KMS-11 (cell line): ENCODE measurements around the gene ARMC5.

Experiments
- H2AFZ ChIP-seq: fragments of 200-600 bp; sonication (generic); 2 replicates; pipeline ENCODE4 v1.6.1; 2016; ENCODE audit warnings: antibody characterized with exemption, mixed run types, low read depth
- H3K27ac ChIP-seq: fragments of 200-600 bp; sonication (generic); 2 replicates; pipeline ENCODE4 v1.6.1; 2016; ENCODE audit warnings: mild to moderate bottlenecking, mixed run types
- H3K27me3 ChIP-seq: fragments of 200-600 bp; sonication (generic); 2 replicates; pipeline ENCODE4 v1.6.1; 2017; ENCODE audit warnings: mild to moderate bottlenecking, low read depth, mixed run types, moderate library complexity; ENCODE audit not compliant: insufficient read depth
- H3K36me3 ChIP-seq: fragments of 200-600 bp; sonication (generic); 2 replicates; pipeline ENCODE4 v1.6.1; 2017; ENCODE audit warnings: mild to moderate bottlenecking, mixed run types; ENCODE audit not compliant: insufficient read depth
- H3K4me1 ChIP-seq: fragments of 200-600 bp; sonication (generic); 2 replicates; pipeline ENCODE4 v1.6.1; 2016; ENCODE audit warnings: mild to moderate bottlenecking, low read depth, mixed run types; ENCODE audit not compliant: poor library complexity, severe bottlenecking
- H3K4me2 ChIP-seq: fragments of 200-600 bp; sonication (generic); 2 replicates; pipeline ENCODE4 v1.7.0; 2016; ENCODE audit warnings: mild to moderate bottlenecking, mixed run types
- H3K4me3 ChIP-seq: fragments of 200-600 bp; sonication (generic); IDR thresholded peaks from 2 replicates; pipeline ENCODE4 v1.6.1; 2017; ENCODE audit warnings: low read depth, low read length, mixed read lengths; ENCODE audit not compliant: insufficient read depth
- H3K79me2 ChIP-seq: fragments of 200-600 bp; sonication (generic); 2 replicates; pipeline ENCODE4 v1.6.1; 2016; ENCODE audit warnings: low read depth, mixed run types; ENCODE audit not compliant: insufficient read depth
- H3K9ac ChIP-seq: fragments of 200-600 bp; sonication (generic); 2 replicates; pipeline ENCODE4 v1.6.1; 2016; ENCODE audit warnings: mild to moderate bottlenecking, mixed run types
- H4K20me1 ChIP-seq: fragments of 200-600 bp; sonication (generic); 2 replicates; pipeline ENCODE4 v1.6.1; 2016; ENCODE audit warnings: mild to moderate bottlenecking, mixed run types; ENCODE audit not compliant: insufficient read depth
- CTCF ChIP-seq: fragments of 200-600 bp; sonication (generic); conservative IDR thresholded peaks from 2 replicates; pipeline ENCODE4 v1.6.1; 2017; ENCODE audit warnings: low read depth, mild to moderate bottlenecking, antibody characterized with exemption, low read length, moderate library complexity, mixed read lengths

The ARMC5 gene

GRCh38 chr16:31451681-31452351 is 7.5 kb upstream of the ARMC5 start:
- Histone ChIP-seq H3K27me3 (no peaks in the 10 kb centered on the region), H3K4me1 (peaks cover 4% of the 10 kb centered on the region), H3K79me2 (peaks cover 11% of the 10 kb centered on the region; the same call in 1 of the 2 replicates), H3K27ac (no peak overlapping the region), H3K4me2 (no peak overlapping the region), H4K20me1 (no peaks in the 10 kb centered on the region), H3K36me3 (no peaks in the 10 kb centered on the region), H2AFZ (no peak overlapping the region), H3K4me3 (no peak overlapping the region), H3K9ac (no peak overlapping the region)
- peak; percentile 39; the same call in 1 of the 2 replicates for TF ChIP-seq CTCF

GRCh38 chr16:31452631-31453106 is 6.6 kb upstream of the ARMC5 start:
- Histone ChIP-seq H3K36me3 (no peaks in the 10 kb centered on the region), H3K4me3 (no peak overlapping the region), H3K9ac (no peak overlapping the region), H3K27ac (no peak overlapping the region), H4K20me1 (no peaks in the 10 kb centered on the region), H3K27me3 (no peaks in the 10 kb centered on the region), H3K79me2 (peaks cover 19% of the 10 kb centered on the region), H3K4me1 (peaks cover 13% of the 10 kb centered on the region), H2AFZ (no peak overlapping the region), H3K4me2 (no peak overlapping the region)
- TF ChIP-seq CTCF: no peak

- Histone ChIP-seq H3K4me2 (no peak overlapping the region), H3K9ac (no peak overlapping the region), H3K27me3 (no peaks in the 10 kb centered on the region), H2AFZ (no peak overlapping the region), H3K27ac (no peak overlapping the region), H3K36me3 (no peaks in the 10 kb centered on the region), H3K4me1 (peaks cover 13% of the 10 kb centered on the region), H3K4me3 (no peak overlapping the region), H4K20me1 (no peaks in the 10 kb centered on the region), H3K79me2 (peaks cover 27% of the 10 kb centered on the region)
- TF ChIP-seq CTCF: no peak
Measured at GRCh38 chr16:31453255-31454204, 5.8 kb upstream of the ARMC5 start.

GRCh38 chr16:31455601-31456314 is 3.5 kb upstream of the ARMC5 start:
- Histone ChIP-seq H2AFZ (no peak overlapping the region), H3K27me3 (no peaks in the 10 kb centered on the region), H3K79me2 (peaks cover 37% of the 10 kb centered on the region), H4K20me1 (no peaks in the 10 kb centered on the region), H3K27ac (no peak overlapping the region), H3K4me3 (no peak overlapping the region), H3K4me2 (no peak overlapping the region), H3K9ac (no peak overlapping the region), H3K4me1 (peaks cover 21% of the 10 kb centered on the region), H3K36me3 (no peaks in the 10 kb centered on the region)
- TF ChIP-seq CTCF: peak; percentile 62
